Activated naive CD8-positive, alpha-beta T cell treated with anti-CD3 and anti-CD28 coated beads, Interleukin-2, amount 10 ng/mL, durations not matched to agents 7 days and 5 days (primary cell): ENCODE results near the gene CPNE6. TPM values are rescaled to one million over a fixed set of nuclear protein-coding genes. Genes with fewer than 3 reads are reported as not detected.

Experiments used
- ATAC-seq: fragments of 150-1000 bp; cut with Tn5 transposase; one replicate; pipeline ENCODE4 v1.10.0; 2021; ENCODE audit warnings: low read depth, moderate library complexity
- POLR2A ChIA-PET: fragments of 350-600 bp; sonication (Branson Sonifier 250); formaldehyde crosslinking; loops from one replicate; lab custom pipeline; 2021; ENCODE audit warnings: antibody characterized with exemption; lab: Charles Lee
- DNase-seq: peaks from one replicate; pipeline ENCODE4 v3.0.0; 2021
- H3K27ac Mint-ChIP-seq: one replicate; pipeline ENCODE4 v1.8.0; 2022; ENCODE audit warnings: mild to moderate bottlenecking, mixed read lengths
- H3K27me3 Mint-ChIP-seq: one replicate; pipeline ENCODE4 v1.8.0; 2022; ENCODE audit warnings: mild to moderate bottlenecking, moderate library complexity, mixed read lengths
- H3K36me3 Mint-ChIP-seq: one replicate; pipeline ENCODE4 v1.8.0; 2021; ENCODE audit warnings: mild to moderate bottlenecking, mixed read lengths
- H3K4me1 Mint-ChIP-seq: one replicate; pipeline ENCODE4 v1.8.0; 2021; ENCODE audit warnings: mixed read lengths
- H3K4me3 Mint-ChIP-seq: one replicate; pipeline ENCODE4 v1.8.0; 2022; ENCODE audit warnings: mild to moderate bottlenecking, moderate library complexity, mixed read lengths
- H3K9me3 Mint-ChIP-seq: one replicate; pipeline ENCODE4 v1.8.0; 2021; ENCODE audit warnings: mixed read lengths
- total RNA-seq, 2 experiments: library from RNA; stranded (reverse); gene quantifications; one replicate each; pipeline ENCODE4 v1.2.3, GENCODE V29; 2021

The CPNE6 gene
- total RNA-seq, 2 experiments from 2014 or later, result 0.14 TPM; not detected in 1

GRCh38 chr14:24123424-24124417 lies 52.4 kb downstream of the CPNE6 start:
- ATAC-seq (no peak), DNase-seq (no peak)
- H3K4me1 Mint-ChIP-seq, result peaks cover 5% of the 10 kb centered on the region
- H3K27me3 Mint-ChIP-seq, result no peaks in the 10 kb centered on the region
- H3K9me3 Mint-ChIP-seq, result no peaks in the 10 kb centered on the region
- peaks cover 22% of the 10 kb centered on the region for H3K36me3 Mint-ChIP-seq
- peak overlapping the region; percentile 19 for H3K27ac Mint-ChIP-seq
- POLR2A ChIA-PET, result interaction anchor here (5.8 to 5.9 kb wide), 2 partner anchors 9 to 12 kb away, joined by 29 to 43 read pairs; partner anchors contain the start of genes DCAF11, NRL and PSME1
- no peak overlapping the region for H3K4me3 Mint-ChIP-seq

- DNase-seq (no peak), ATAC-seq (no peak)
- H3K4me1 Mint-ChIP-seq, result peaks cover 8% of the 10 kb centered on the region
Observed at GRCh38 chr14:24126939-24127338, 55.6 kb downstream of the CPNE6 start.

DNA sequence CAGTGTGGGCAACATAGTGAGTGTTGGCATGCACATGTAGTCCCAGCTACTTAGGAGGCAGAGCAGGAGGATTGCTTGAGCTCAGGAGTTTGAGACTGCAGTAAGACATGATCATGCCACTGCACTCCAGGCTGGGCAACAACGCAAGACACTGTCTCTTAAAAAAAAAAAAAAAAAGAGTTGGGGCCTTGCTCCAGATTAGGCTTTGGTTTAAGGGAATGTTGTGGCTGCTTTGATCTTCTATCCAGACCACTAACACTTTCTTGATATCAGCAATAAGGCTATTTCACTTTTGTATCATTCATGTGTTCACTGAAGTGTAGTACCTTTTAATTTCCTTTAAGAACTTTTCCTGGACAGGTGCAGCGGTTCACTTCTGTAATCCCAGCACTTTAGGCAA lies 56.3 kb downstream of the CPNE6 start:
- no peak for DNase-seq
- Mint-ChIP-seq H3K4me1 (peaks cover 13% of the 10 kb centered on the region), H3K36me3 (peaks cover 14% of the 10 kb centered on the region), H3K4me3 (no peak overlapping the region), H3K9me3 (no peaks in the 10 kb centered on the region), H3K27ac (no peak overlapping the region), H3K27me3 (no peaks in the 10 kb centered on the region)
- POLR2A ChIA-PET, result interaction anchor here (1.2 to 5.9 kb wide), 3 partner anchors 8 to 14 kb away, joined by 3 to 43 read pairs (median 7); partner anchors contain the start of genes DCAF11, EMC9, NRL and PSME1
- no peak for ATAC-seq

More at GRCh38 chr14:24126939-24127338, 55.6 kb downstream of the CPNE6 start:
- Mint-ChIP-seq H3K27ac (no peak overlapping the region), H3K27me3 (no peaks in the 10 kb centered on the region), H3K4me3 (no peak overlapping the region), H3K36me3 (peaks cover 20% of the 10 kb centered on the region), H3K9me3 (no peaks in the 10 kb centered on the region)
- POLR2A ChIA-PET, result interaction anchor here (0.7 to 5.9 kb wide), 7 partner anchors 9 to 34 kb away, joined by 3 to 43 read pairs (median 7); partner anchors contain the start of genes DCAF11, EMC9, IRF9 and NRL

Other genes starting within 250 kb of the CPNE6 start
- 10 to 100 TPM; 17.1 to 20.0 TPM for gene DHRS4, start 117.8 kb upstream of the CPNE6 start, total RNA-seq
- 10 to 100 TPM; 17.7 to 20.9 TPM for gene DHRS4L2, start 82.6 kb upstream of the CPNE6 start, total RNA-seq
- under 1 TPM; 0.80 to 0.91 TPM for gene CARMIL3, start 19.6 kb upstream of the CPNE6 start, total RNA-seq
- gene PCK2, start 22.7 kb downstream of the CPNE6 start, total RNA-seq, result 10 to 100 TPM; 47.4 to 50.6 TPM
- 100 to 1,000 TPM; 100 to 105 TPM for gene DCAF11, start 43.2 kb downstream of the CPNE6 start, total RNA-seq
- 1 to 10 TPM; 3.3 to 3.4 TPM for gene NRL, start 43.4 kb downstream of the CPNE6 start, total RNA-seq
- 1 to 10 TPM; 1.3 to 1.7 TPM for gene FITM1, start 59.1 kb downstream of the CPNE6 start, total RNA-seq
- 100 to 1,000 TPM; 430 to 443 TPM for gene PSME1, start 64.6 kb downstream of the CPNE6 start, total RNA-seq
- gene EMC9, start 70.0 kb downstream of the CPNE6 start, total RNA-seq, result 10 to 100 TPM; 41.6 to 43.9 TPM
- 100 to 1,000 TPM; 406 to 414 TPM for gene PSME2, start 75.0 kb downstream of the CPNE6 start, total RNA-seq
- 100 to 1,000 TPM; 131 to 153 TPM for gene RNF31, start 75.9 kb downstream of the CPNE6 start, total RNA-seq
- 100 to 1,000 TPM; 234 to 252 TPM for gene IRF9, start 89.7 kb downstream of the CPNE6 start, total RNA-seq
- gene REC8, start 100.5 kb downstream of the CPNE6 start, total RNA-seq, result 10 to 100 TPM; 55.1 to 60.7 TPM
- 10 to 100 TPM; 32.2 to 33.0 TPM for gene IPO4, start 117.3 kb downstream of the CPNE6 start, total RNA-seq
- 10 to 100 TPM; 28.9 to 29.6 TPM for gene TM9SF1, start 123.9 kb downstream of the CPNE6 start, total RNA-seq
- under 1 TPM; 0.43 to 0.53 TPM for gene TSSK4, start 134.1 kb downstream of the CPNE6 start, total RNA-seq
- 10 to 100 TPM; 93.6 to 97.8 TPM for gene CHMP4A, start 141.9 kb downstream of the CPNE6 start, total RNA-seq
- gene MDP1, start 144.5 kb downstream of the CPNE6 start, total RNA-seq, result 10 to 100 TPM; 11.9 to 15.4 TPM
- gene NEDD8, start 160.8 kb downstream of the CPNE6 start, total RNA-seq, result 100 to 1,000 TPM; 179 to 196 TPM
- 10 to 100 TPM; 76.6 to 82.2 TPM for gene GMPR2, start 161.4 kb downstream of the CPNE6 start, total RNA-seq
- gene TINF2, start 171.1 kb downstream of the CPNE6 start, total RNA-seq, result 100 to 1,000 TPM; 122 to 124 TPM
- gene TGM1, start 191.6 kb downstream of the CPNE6 start, total RNA-seq, result 1 to 10 TPM; 5.7 to 5.8 TPM
- 10 to 100 TPM; 42.1 to 48.8 TPM for gene RABGGTA, start 200.0 kb downstream of the CPNE6 start, total RNA-seq
- gene DHRS1, start 228.2 kb downstream of the CPNE6 start, total RNA-seq, result 10 to 100 TPM; 36.0 to 41.9 TPM
- 10 to 100 TPM; 28.7 to 31.1 TPM for gene NOP9, start 228.3 kb downstream of the CPNE6 start, total RNA-seq
- gene CIDEB, start 236.4 kb downstream of the CPNE6 start, total RNA-seq, result 10 to 100 TPM; 33.7 to 34.8 TPM
- gene LTB4R2, start 238.6 kb downstream of the CPNE6 start, total RNA-seq, result 10 to 100 TPM; 19.4 to 21.2 TPM
- 10 to 100 TPM; 27.0 to 27.8 TPM for gene LTB4R, start 239.9 kb downstream of the CPNE6 start, total RNA-seq